Mammary epithelial cell (primary cell): ENCODE measurements around the gene EXOC4.

Experiments
- CTCF ChIP-seq, 2 donors: IDR thresholded peaks in 1 of 2; conservative IDR thresholded peaks in 1 of 2; 2 replicates each; pipeline ENCODE4 v1.5.1; 2011 to 2012; ENCODE audit warnings: inconsistent platforms in 2 of 2, low read length in 2 of 2, mild to moderate bottlenecking in 2 of 2, control low read depth in 1 of 2, low read depth in 1 of 2; ENCODE audit not compliant: insufficient read depth in 1 of 2; ENCODE audit errors: extremely low read depth in 1 of 2
- EZH2 ChIP-seq: IDR thresholded peaks from 2 replicates; pipeline ENCODE4 v1.6.1; 2012; ENCODE audit warnings: low read length, inconsistent platforms, borderline replicate concordance

GRCh38 chr7:133963629-133964028 lies 710.8 kb downstream of the EXOC4 start:
- TF ChIP-seq CTCF (conservative IDR thresholded peaks at IDR 0.05 in 1 of 2, IDR thresholded peaks at IDR 0.05 in 1 of 2; ENCODE audit: extremely low read depth in 1 of 2, insufficient read depth in 1 of 2, low read depth in 1 of 2, low read length in 2 of 2) (no peak), EZH2 (no peak)
